SK-N-SH treated with all-trans-retinoic acid at 6 μM for 48 hours (cell line): ENCODE results near the gene FOXJ3.

Source experiments
- ATAC-seq: fragments of 200-7000 bp; cut with Tn5 transposase; 3 replicates; pipeline ENCODE4 v1.9.1; 2020; ENCODE audit warnings: mild to moderate bottlenecking, moderate library complexity
- ARNTL ChIP-seq: fragments of 450-650 bp; formaldehyde crosslinking; IDR thresholded peaks from 2 replicates; pipeline ENCODE4 v1.5.0; 2020; ENCODE audit warnings: low read depth, mild to moderate bottlenecking, moderate library complexity, borderline replicate concordance
- BACH2 ChIP-seq: fragments of 250-450 bp; sonication (Bioruptor Pico); IDR thresholded peaks from 2 replicates; pipeline ENCODE4 v1.9.0; 2021; ENCODE audit warnings: mild to moderate bottlenecking, borderline replicate concordance
- CSDC2 ChIP-seq: fragments of 250-450 bp; sonication (Bioruptor Pico); IDR thresholded peaks from 2 replicates; pipeline ENCODE4 v1.5.0; 2020; ENCODE audit warnings: mild to moderate bottlenecking, moderate library complexity
- ESRRG ChIP-seq: fragments of 250-450 bp; sonication (Bioruptor Pico); IDR thresholded peaks from 2 replicates; pipeline ENCODE4 v1.6.1; 2021; ENCODE audit warnings: mild to moderate bottlenecking
- GLIS3 ChIP-seq: fragments of 250-450 bp; sonication (Bioruptor Pico); IDR thresholded peaks from 2 replicates; pipeline ENCODE4 v1.5.0; 2020; ENCODE audit warnings: mild to moderate bottlenecking, moderate library complexity
- OSR1 ChIP-seq: fragments of 250-450 bp; sonication (Bioruptor Pico); IDR thresholded peaks from 2 replicates; pipeline ENCODE4 v1.8.0; 2022; ENCODE audit warnings: moderate library complexity, mild to moderate bottlenecking, inconsistent platforms
- SNAI2 ChIP-seq: fragments of 250-450 bp; sonication (Bioruptor Pico); IDR thresholded peaks from 2 replicates; pipeline ENCODE4 v1.5.0; 2020; ENCODE audit warnings: mild to moderate bottlenecking, moderate library complexity
- TCF4 ChIP-seq: fragments of 250-450 bp; sonication (Bioruptor Pico); IDR thresholded peaks from 2 replicates; pipeline ENCODE4 v1.8.0; 2021; ENCODE audit warnings: mild to moderate bottlenecking, moderate library complexity, borderline replicate concordance
- TOX ChIP-seq: fragments of 250-450 bp; sonication (Bioruptor Pico); IDR thresholded peaks from 2 replicates; pipeline ENCODE4 v1.8.0; 2021; ENCODE audit warnings: mild to moderate bottlenecking, moderate library complexity, borderline replicate concordance
- ZFP30 ChIP-seq: fragments of 450-650 bp; formaldehyde crosslinking; IDR thresholded peaks from 2 replicates; pipeline ENCODE4 v1.5.0; 2022; ENCODE audit warnings: mild to moderate bottlenecking, moderate library complexity
- ZNF565 ChIP-seq: fragments of 450-650 bp; formaldehyde crosslinking; conservative IDR thresholded peaks from 2 replicates; pipeline ENCODE4 v1.5.0; 2020; ENCODE audit warnings: low read depth, mild to moderate bottlenecking, moderate library complexity
- ZNF70 ChIP-seq: fragments of 450-650 bp; formaldehyde crosslinking; IDR thresholded peaks from 2 replicates; pipeline ENCODE4 v1.5.0; 2020; ENCODE audit warnings: mild to moderate bottlenecking, moderate library complexity
- ZNF8 ChIP-seq: fragments of 450-650 bp; formaldehyde crosslinking; IDR thresholded peaks from 2 replicates; pipeline ENCODE4 v1.5.0; 2020; ENCODE audit warnings: mild to moderate bottlenecking, moderate library complexity
- TF ChIP-seq, protein P1 (sequence below): fragments of 250-450 bp; sonication (Bioruptor Pico); IDR thresholded peaks from 2 replicates; pipeline ENCODE4 v1.5.0; 2020; ENCODE audit warnings: mild to moderate bottlenecking, moderate library complexity
- TF ChIP-seq, protein P2 (sequence below): fragments of 250-450 bp; sonication (Bioruptor Pico); IDR thresholded peaks from 2 replicates; pipeline ENCODE4 v1.5.1; 2021; ENCODE audit warnings: mild to moderate bottlenecking, moderate library complexity
- TF ChIP-seq, protein P3 (sequence below): fragments of 250-450 bp; sonication (Bioruptor Pico); IDR thresholded peaks from 2 replicates; pipeline ENCODE4 v1.5.1; 2020; ENCODE audit warnings: low read depth, mild to moderate bottlenecking, moderate library complexity
- TF ChIP-seq, protein P4 (sequence below): fragments of 250-450 bp; sonication (Bioruptor Pico); IDR thresholded peaks from 2 replicates; pipeline ENCODE4 v1.8.0; 2021; ENCODE audit warnings: low read depth, mild to moderate bottlenecking, moderate library complexity, borderline replicate concordance
- TF ChIP-seq, protein P5 (sequence below): fragments of 250-450 bp; sonication (Bioruptor Pico); IDR thresholded peaks from 2 replicates; pipeline ENCODE4 v1.8.0; 2020; ENCODE audit warnings: mild to moderate bottlenecking, moderate library complexity, borderline replicate concordance

FOXJ3 gene

DNA sequence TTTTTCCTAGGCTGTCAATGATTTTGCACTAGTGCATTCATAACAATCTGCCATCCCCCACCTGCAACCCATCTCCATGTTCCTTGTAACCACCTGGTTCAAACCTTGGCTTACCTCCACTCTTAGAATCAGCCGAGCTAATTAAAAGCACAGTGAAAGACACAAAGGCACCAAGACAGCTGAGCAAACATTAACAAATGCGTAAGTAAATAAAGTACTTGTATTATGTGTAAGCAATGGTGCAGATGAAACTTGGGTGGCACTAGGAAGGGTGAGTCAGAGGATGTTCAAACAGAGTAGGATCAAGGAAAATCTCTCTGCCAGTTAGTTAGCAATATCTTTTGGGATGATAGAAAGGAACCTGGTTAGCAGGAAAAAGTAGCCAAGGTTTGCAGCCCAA is 5.1 kb upstream of the FOXJ3 start:
- ATAC-seq, result no peak
- no peak for TF ChIP-seq SNAI2
- TF ChIP-seq GLIS3 (CRISPR knock-in tag), result no peak
- TF ChIP-seq, protein P1, sequence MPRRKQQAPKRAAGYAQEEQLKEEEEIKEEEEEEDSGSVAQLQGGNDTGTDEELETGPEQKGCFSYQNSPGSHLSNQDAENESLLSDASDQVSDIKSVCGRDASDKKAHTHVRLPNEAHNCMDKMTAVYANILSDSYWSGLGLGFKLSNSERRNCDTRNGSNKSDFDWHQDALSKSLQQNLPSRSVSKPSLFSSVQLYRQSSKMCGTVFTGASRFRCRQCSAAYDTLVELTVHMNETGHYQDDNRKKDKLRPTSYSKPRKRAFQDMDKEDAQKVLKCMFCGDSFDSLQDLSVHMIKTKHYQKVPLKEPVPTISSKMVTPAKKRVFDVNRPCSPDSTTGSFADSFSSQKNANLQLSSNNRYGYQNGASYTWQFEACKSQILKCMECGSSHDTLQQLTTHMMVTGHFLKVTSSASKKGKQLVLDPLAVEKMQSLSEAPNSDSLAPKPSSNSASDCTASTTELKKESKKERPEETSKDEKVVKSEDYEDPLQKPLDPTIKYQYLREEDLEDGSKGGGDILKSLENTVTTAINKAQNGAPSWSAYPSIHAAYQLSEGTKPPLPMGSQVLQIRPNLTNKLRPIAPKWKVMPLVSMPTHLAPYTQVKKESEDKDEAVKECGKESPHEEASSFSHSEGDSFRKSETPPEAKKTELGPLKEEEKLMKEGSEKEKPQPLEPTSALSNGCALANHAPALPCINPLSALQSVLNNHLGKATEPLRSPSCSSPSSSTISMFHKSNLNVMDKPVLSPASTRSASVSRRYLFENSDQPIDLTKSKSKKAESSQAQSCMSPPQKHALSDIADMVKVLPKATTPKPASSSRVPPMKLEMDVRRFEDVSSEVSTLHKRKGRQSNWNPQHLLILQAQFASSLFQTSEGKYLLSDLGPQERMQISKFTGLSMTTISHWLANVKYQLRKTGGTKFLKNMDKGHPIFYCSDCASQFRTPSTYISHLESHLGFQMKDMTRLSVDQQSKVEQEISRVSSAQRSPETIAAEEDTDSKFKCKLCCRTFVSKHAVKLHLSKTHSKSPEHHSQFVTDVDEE (CRISPR knock-in tag), result no peak
- no peak for TF ChIP-seq ZNF70 (CRISPR knock-in tag)
- TF ChIP-seq ZNF8 (CRISPR knock-in tag), result no peak
- TF ChIP-seq, protein P2, sequence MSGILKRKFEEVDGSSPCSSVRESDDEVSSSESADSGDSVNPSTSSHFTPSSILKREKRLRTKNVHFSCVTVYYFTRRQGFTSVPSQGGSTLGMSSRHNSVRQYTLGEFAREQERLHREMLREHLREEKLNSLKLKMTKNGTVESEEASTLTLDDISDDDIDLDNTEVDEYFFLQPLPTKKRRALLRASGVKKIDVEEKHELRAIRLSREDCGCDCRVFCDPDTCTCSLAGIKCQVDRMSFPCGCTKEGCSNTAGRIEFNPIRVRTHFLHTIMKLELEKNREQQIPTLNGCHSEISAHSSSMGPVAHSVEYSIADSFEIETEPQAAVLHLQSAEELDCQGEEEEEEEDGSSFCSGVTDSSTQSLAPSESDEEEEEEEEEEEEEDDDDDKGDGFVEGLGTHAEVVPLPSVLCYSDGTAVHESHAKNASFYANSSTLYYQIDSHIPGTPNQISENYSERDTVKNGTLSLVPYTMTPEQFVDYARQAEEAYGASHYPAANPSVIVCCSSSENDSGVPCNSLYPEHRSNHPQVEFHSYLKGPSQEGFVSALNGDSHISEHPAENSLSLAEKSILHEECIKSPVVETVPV (CRISPR knock-in tag), result no peak
- TF ChIP-seq ZNF565 (CRISPR knock-in tag), result no peak
- TF ChIP-seq ESRRG (CRISPR knock-in tag), result no peak
- TF ChIP-seq ZFP30 (CRISPR knock-in tag), result no peak
- no peak for TF ChIP-seq TCF4 (CRISPR knock-in tag)
- TF ChIP-seq CSDC2, result no peak
- TF ChIP-seq, protein P3, sequence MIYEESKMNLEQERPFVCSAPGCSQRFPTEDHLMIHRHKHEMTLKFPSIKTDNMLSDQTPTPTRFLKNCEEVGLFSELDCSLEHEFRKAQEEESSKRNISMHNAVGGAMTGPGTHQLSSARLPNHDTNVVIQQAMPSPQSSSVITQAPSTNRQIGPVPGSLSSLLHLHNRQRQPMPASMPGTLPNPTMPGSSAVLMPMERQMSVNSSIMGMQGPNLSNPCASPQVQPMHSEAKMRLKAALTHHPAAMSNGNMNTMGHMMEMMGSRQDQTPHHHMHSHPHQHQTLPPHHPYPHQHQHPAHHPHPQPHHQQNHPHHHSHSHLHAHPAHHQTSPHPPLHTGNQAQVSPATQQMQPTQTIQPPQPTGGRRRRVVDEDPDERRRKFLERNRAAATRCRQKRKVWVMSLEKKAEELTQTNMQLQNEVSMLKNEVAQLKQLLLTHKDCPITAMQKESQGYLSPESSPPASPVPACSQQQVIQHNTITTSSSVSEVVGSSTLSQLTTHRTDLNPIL, result no peak
- TF ChIP-seq, protein P4, sequence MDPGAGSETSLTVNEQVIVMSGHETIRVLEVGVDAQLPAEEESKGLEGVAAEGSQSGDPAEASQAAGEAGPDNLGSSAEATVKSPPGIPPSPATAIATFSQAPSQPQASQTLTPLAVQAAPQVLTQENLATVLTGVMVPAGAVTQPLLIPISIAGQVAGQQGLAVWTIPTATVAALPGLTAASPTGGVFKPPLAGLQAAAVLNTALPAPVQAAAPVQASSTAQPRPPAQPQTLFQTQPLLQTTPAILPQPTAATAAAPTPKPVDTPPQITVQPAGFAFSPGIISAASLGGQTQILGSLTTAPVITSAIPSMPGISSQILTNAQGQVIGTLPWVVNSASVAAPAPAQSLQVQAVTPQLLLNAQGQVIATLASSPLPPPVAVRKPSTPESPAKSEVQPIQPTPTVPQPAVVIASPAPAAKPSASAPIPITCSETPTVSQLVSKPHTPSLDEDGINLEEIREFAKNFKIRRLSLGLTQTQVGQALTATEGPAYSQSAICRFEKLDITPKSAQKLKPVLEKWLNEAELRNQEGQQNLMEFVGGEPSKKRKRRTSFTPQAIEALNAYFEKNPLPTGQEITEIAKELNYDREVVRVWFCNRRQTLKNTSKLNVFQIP (CRISPR knock-in tag), result no peak
- TF ChIP-seq BACH2 (CRISPR knock-in tag), result no peak
- no peak for TF ChIP-seq OSR1 (CRISPR knock-in tag)
- TF ChIP-seq TOX (CRISPR knock-in tag), result no peak
- TF ChIP-seq, all 23 proteins: peak for 0

DNA sequence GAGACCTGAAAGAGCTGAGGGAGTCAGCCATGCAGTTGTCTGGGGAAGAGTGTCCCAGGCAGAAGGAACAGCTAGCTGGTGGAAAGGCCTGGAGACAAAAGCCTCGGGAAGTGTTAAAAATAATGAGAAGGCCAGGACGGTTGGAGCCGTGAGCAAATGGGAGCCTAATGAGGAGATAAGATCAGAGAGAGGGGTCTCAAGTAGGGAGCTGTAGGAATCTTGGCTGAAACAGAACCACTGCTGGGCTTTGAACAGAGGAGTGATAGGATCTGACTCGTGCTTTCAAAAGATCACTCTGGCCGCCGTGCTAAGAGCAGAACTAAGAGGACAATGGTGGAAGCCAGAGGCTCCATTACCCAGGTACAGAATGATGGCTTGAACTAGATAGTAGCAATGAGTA is 1.9 kb upstream of the FOXJ3 start:
- ATAC-seq, result no peak
- TF ChIP-seq, protein P3, result no peak
- TF ChIP-seq SNAI2 (no peak), ARNTL (CRISPR knock-in tag) (no peak), CSDC2 (no peak), GLIS3 (CRISPR knock-in tag) (no peak), ESRRG (CRISPR knock-in tag) (no peak), ZNF8 (CRISPR knock-in tag) (no peak), ZNF70 (CRISPR knock-in tag) (no peak), BACH2 (CRISPR knock-in tag) (no peak), ZNF565 (CRISPR knock-in tag) (no peak), TOX (CRISPR knock-in tag) (no peak)
- TF ChIP-seq, protein P5, sequence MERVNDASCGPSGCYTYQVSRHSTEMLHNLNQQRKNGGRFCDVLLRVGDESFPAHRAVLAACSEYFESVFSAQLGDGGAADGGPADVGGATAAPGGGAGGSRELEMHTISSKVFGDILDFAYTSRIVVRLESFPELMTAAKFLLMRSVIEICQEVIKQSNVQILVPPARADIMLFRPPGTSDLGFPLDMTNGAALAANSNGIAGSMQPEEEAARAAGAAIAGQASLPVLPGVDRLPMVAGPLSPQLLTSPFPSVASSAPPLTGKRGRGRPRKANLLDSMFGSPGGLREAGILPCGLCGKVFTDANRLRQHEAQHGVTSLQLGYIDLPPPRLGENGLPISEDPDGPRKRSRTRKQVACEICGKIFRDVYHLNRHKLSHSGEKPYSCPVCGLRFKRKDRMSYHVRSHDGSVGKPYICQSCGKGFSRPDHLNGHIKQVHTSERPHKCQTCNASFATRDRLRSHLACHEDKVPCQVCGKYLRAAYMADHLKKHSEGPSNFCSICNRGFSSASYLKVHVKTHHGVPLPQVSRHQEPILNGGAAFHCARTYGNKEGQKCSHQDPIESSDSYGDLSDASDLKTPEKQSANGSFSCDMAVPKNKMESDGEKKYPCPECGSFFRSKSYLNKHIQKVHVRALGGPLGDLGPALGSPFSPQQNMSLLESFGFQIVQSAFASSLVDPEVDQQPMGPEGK (CRISPR knock-in tag), result no peak
- TF ChIP-seq, protein P4 (CRISPR knock-in tag), result no peak
